Mammary epithelial cell (primary cell): ENCODE results near the gene MBD3.

Experiments
- EZH2 ChIP-seq: IDR thresholded peaks from 2 replicates; pipeline ENCODE4 v1.6.1; 2012; ENCODE audit warnings: low read length, inconsistent platforms, borderline replicate concordance
- TF ChIP-seq, protein P1 (sequence below), 2 donors: IDR thresholded peaks in 1 of 2; conservative IDR thresholded peaks in 1 of 2; 2 replicates each; pipeline ENCODE4 v1.5.1; 2011 to 2012; ENCODE audit warnings: inconsistent platforms in 2 of 2, low read length in 2 of 2, mild to moderate bottlenecking in 2 of 2, control low read depth in 1 of 2, low read depth in 1 of 2; ENCODE audit not compliant: insufficient read depth in 1 of 2; ENCODE audit errors: extremely low read depth in 1 of 2

DNA sequence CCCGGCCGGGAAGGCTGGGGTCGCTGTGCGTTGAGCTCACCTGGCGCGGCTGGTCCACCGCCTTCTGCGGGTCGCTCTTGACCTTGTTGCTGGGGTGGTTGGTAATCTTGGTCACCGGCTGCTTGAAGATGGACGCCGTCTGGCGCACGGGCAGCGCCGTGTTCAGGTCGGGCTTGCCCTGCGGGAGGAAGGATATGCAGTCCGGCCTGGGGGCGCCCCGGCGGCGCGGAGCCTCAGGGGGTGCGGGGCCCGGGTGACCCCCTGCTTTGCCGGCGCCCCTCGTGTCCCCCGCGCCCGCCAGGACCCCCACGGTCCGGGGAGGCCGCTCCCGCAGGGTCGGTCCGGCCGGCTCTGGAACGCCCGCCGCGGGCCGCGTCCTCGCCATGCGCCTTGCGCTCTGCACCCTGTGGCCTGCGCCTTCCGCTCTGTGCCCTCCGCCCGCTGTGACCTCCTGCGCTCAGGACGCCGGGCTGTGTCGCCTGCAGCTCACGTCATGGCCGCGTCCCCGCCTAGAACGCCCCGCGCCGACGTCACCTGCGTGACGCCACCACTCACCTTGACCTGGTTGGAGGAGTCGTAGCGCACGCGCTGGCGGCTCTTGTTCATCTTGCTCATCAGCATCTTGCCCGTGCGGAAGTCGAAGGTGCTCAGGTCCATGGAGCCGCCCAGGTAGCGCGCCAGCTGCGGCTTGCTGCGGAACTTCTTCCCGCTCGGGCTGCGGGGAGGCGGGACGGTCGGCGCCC lies 8.0 kb downstream of the MBD3 start:
- TF ChIP-seq, protein P1, sequence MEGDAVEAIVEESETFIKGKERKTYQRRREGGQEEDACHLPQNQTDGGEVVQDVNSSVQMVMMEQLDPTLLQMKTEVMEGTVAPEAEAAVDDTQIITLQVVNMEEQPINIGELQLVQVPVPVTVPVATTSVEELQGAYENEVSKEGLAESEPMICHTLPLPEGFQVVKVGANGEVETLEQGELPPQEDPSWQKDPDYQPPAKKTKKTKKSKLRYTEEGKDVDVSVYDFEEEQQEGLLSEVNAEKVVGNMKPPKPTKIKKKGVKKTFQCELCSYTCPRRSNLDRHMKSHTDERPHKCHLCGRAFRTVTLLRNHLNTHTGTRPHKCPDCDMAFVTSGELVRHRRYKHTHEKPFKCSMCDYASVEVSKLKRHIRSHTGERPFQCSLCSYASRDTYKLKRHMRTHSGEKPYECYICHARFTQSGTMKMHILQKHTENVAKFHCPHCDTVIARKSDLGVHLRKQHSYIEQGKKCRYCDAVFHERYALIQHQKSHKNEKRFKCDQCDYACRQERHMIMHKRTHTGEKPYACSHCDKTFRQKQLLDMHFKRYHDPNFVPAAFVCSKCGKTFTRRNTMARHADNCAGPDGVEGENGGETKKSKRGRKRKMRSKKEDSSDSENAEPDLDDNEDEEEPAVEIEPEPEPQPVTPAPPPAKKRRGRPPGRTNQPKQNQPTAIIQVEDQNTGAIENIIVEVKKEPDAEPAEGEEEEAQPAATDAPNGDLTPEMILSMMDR (conservative IDR thresholded peaks at IDR 0.05 in 1 of 2, IDR thresholded peaks at IDR 0.05 in 1 of 2; ENCODE audit: extremely low read depth in 1 of 2, insufficient read depth in 1 of 2, low read depth in 1 of 2, low read length in 2 of 2), result no peak
- no peak for TF ChIP-seq EZH2
